Measurements from ENCODE around the gene KRTAP4-6.

Gene KRTAP4-6

GRCh38 chr17:41178843-41179616 is 38.7 kb upstream of the KRTAP4-6 start:
- no peak for TF ChIP-seq CTCF (IDR thresholded peaks at IDR 0.05; ENCODE audit: poor library complexity, severe bottlenecking)
- Histone ChIP-seq H3K27ac (ENCODE audit: poor library complexity, severe bottlenecking) (no peak overlapping the region), H3K9me3 (ENCODE audit: severe bottlenecking) (no peaks in the 10 kb centered on the region), H3K27me3 (ENCODE audit: insufficient read depth, poor library complexity, severe bottlenecking) (no peaks in the 10 kb centered on the region), H3K36me3 (ENCODE audit: low read depth) (no peaks in the 10 kb centered on the region), H3K4me3 (ENCODE audit: severe bottlenecking) (no peak overlapping the region), H3K4me1 (ENCODE audit: insufficient read depth, poor library complexity, severe bottlenecking) (no peaks in the 10 kb centered on the region)
- DNase-seq (ENCODE audit: low spot score): no peak
- no peak for ATAC-seq (ENCODE audit: low read depth)

DNA sequence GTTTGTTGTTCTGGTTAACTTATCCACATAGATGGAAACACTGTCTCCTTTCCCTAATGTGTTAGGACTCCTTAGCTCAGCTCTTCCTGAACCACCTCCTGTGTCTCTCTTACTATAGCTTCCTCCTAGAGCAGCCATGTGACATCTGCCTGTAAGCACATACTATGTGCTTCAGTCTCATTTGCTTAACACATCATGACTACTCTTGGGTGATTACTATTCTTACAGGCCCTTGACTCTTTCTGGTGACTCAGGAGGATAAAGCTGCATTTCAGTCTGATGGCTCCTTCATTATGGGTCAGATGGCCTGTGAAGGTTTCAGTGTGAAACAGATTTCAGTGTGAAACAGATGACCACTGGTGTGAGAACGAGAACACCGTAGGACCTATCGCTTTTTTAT is 38.0 kb upstream of the KRTAP4-6 start:
- no peak overlapping the region for H3K4me3 ChIP-seq (ENCODE audit: severe bottlenecking)
- DNase-seq (ENCODE audit: low spot score): no peak
- no peaks in the 10 kb centered on the region for H3K36me3 ChIP-seq (ENCODE audit: low read depth)
- no peak for TF ChIP-seq CTCF (IDR thresholded peaks at IDR 0.05; ENCODE audit: poor library complexity, severe bottlenecking)
- no peak overlapping the region for H3K27ac ChIP-seq (ENCODE audit: poor library complexity, severe bottlenecking)
- H3K4me1 ChIP-seq (ENCODE audit: insufficient read depth, poor library complexity, severe bottlenecking): no peaks in the 10 kb centered on the region
- H3K9me3 ChIP-seq (ENCODE audit: severe bottlenecking): no peaks in the 10 kb centered on the region
- no peak for ATAC-seq (ENCODE audit: low read depth)
- no peaks in the 10 kb centered on the region for H3K27me3 ChIP-seq (ENCODE audit: insufficient read depth, poor library complexity, severe bottlenecking)

GRCh38 chr17:41177727-41178271 is 37.5 kb upstream of the KRTAP4-6 start, which contains the start of gene KRTAP4-2:
Gene KRTAP4-2 (minus strand): TSS chr17:41178221. CDS start chr17:41178164, 57 bp downstream.
- Histone ChIP-seq H3K9me3 (ENCODE audit: severe bottlenecking) (no peaks in the 10 kb centered on the region), H3K27ac (ENCODE audit: poor library complexity, severe bottlenecking) (no peak within 1 kb of the TSS), H3K4me3 (ENCODE audit: severe bottlenecking) (no peak within 1 kb of the TSS), H3K27me3 (ENCODE audit: insufficient read depth, poor library complexity, severe bottlenecking) (no peaks in the 10 kb centered on the region), H3K4me1 (ENCODE audit: insufficient read depth, poor library complexity, severe bottlenecking) (no peaks in the 10 kb centered on the region), H3K36me3 (ENCODE audit: low read depth) (no peaks in the 10 kb centered on the region)
- no peak for ATAC-seq (ENCODE audit: low read depth)
- DNase-seq (ENCODE audit: low spot score): no peak
- no peak for TF ChIP-seq CTCF (IDR thresholded peaks at IDR 0.05; ENCODE audit: poor library complexity, severe bottlenecking)

DNA sequence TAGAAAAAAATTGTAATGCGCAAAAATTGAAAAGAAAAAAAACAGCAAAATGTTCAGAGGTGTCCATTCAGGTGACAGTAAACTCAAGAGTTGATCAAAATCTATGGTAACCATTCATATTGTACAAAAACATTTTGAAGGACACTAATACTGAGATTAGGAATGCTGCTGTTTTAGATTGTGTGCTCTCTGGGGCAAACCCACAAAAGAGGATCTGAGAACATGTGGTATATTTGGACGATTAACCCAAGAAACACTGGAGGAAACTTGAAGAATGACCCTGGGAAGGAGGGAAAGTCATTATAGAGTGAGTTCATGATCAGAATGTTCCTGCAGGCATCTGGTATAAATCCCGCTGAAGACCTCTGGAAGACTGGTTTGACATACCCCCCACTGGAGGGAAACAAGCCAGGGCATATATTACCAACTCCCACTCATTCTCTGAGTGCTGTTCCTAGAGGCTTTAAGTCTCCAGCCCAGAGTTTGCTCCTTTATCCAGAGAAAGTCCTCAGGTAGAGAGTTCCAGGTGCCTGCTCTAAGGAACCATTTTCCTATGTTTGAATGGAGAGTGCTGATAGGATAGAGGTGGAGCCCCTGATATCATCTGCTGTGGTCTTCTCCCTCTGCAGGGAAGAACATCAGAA is 36.5 kb upstream of the KRTAP4-6 start:
- no peak for DNase-seq (ENCODE audit: low spot score)
- Histone ChIP-seq H3K4me3 (ENCODE audit: severe bottlenecking) (no peak overlapping the region), H3K4me1 (ENCODE audit: insufficient read depth, poor library complexity, severe bottlenecking) (no peaks in the 10 kb centered on the region), H3K36me3 (ENCODE audit: low read depth) (no peaks in the 10 kb centered on the region), H3K27me3 (ENCODE audit: insufficient read depth, poor library complexity, severe bottlenecking) (no peaks in the 10 kb centered on the region), H3K9me3 (ENCODE audit: severe bottlenecking) (no peaks in the 10 kb centered on the region), H3K27ac (ENCODE audit: poor library complexity, severe bottlenecking) (no peak overlapping the region)
- ATAC-seq (ENCODE audit: low read depth): no peak
- no peak for TF ChIP-seq CTCF (IDR thresholded peaks at IDR 0.05; ENCODE audit: poor library complexity, severe bottlenecking)

All from RWPE2 (cell line).